Cardiac fibroblast (primary cell): ENCODE measurements around the gene CNGA1.
A peak's percentile ranks its signal among the peaks of the same experiment; 100 is the strongest.
"Not testable (repeated sequence)": the region's sequence is repeated elsewhere in the genome, so short reads cannot be mapped to it uniquely, and the experiment has no call there.

Source experiments
- DNase-seq, 2 donors: peaks; one replicate each; pipeline versions ENCODE4 v3.0.0 to v3.0.0-alpha.2; 2010; ENCODE audit warnings: low read depth in 2 of 2
- H3K4me3 ChIP-seq, 2 donors: replicated peaks in 1 of 2; 1 replicate in 1 of 2; 2 replicates in 1 of 2; pipeline ENCODE4 v1.5.1; 2011; ENCODE audit warnings: low read depth in 2 of 2, low read length in 2 of 2, mild to moderate bottlenecking in 2 of 2, moderate library complexity in 1 of 2
- CTCF ChIP-seq: IDR thresholded peaks from one replicate; pipeline ENCODE4 v1.5.1; 2011; ENCODE audit warnings: low read depth, mild to moderate bottlenecking, low read length, inconsistent platforms

Gene CNGA1

GRCh38 chr4:47926667-47927258 is 89.7 kb downstream of the CNGA1 start:
- no peak overlapping the region for H3K4me3 ChIP-seq
- TF ChIP-seq CTCF: peak; percentile 80
- DNase-seq: peak; percentile 62 to 63

GRCh38 chr4:47923261-47923608 is 93.2 kb downstream of the CNGA1 start:
- not testable (repeated sequence) for H3K4me3 ChIP-seq, DNase-seq

GRCh38 chr4:47922436-47923260 is 93.8 kb downstream of the CNGA1 start:
- not testable (repeated sequence) for H3K4me3 ChIP-seq, DNase-seq

GRCh38 chr4:47917163-47917562 is 99.3 kb downstream of the CNGA1 start:
- not testable (repeated sequence) for H3K4me3 ChIP-seq

GRCh38 chr4:47915378-47915777 is 101.1 kb downstream of the CNGA1 start:
- no peak overlapping the region for H3K4me3 ChIP-seq
- no peak for TF ChIP-seq CTCF
- DNase-seq: no peak

More at GRCh38 chr4:47917163-47917562, 99.3 kb downstream of the CNGA1 start:
- DNase-seq: not testable (repeated sequence)

- no peak for DNase-seq
- TF ChIP-seq CTCF: no peak
- H3K4me3 ChIP-seq: peak overlapping the region; percentile 88 to 94
These were observed 101.6 kb downstream of the CNGA1 start for GRCh38 chr4:47914926-47915237.

GRCh38 chr4:47914220-47914925 is 102.1 kb downstream of the CNGA1 start, which contains the start of gene NFXL1:
NFXL1 (minus strand) TSS chr4:47914583; CDS start chr4:47914203, 380 bp downstream.
- DNase-seq: peak; percentile 97 to 98
- H3K4me3 ChIP-seq: peak within 1 kb of the TSS; percentile 88 to 94

More at GRCh38 chr4:47914220-47914925, 102.1 kb downstream of the CNGA1 start, which contains the start of gene NFXL1:
- no peak for TF ChIP-seq CTCF
